T-helper 2 cell (primary cell): ENCODE results near the gene SPSB2.
"Not testable (repeated sequence)": the region's sequence is repeated elsewhere in the genome, so short reads cannot be mapped to it uniquely, and the experiment has no call there.

Experiments used
- DNase-seq, 5 experiments: peaks; one replicate each; pipeline versions ENCODE4 v3.0.0 to v3.0.0-alpha.2; 2012 to 2022

Gene SPSB2

GRCh38 chr12:6869049-6870021 lies 3.8 kb downstream of the SPSB2 start:
- peak; percentile 57 to 82 (median 77) for DNase-seq

- DNase-seq, result peak in 1 of 5 experiments; percentile 38
These were observed 4.7 kb downstream of the SPSB2 start for GRCh38 chr12:6868211-6869048.

GRCh38 chr12:6867413-6868210 lies 5.5 kb downstream of the SPSB2 start, which contains the start of gene TPI1:
Gene TPI1, plus strand, starts transcription at chr12:6867531. Its CDS starts 36 bp downstream, at chr12:6867567.
- DNase-seq, result peak; percentile 57 to 82 (median 70)

- no peak for DNase-seq
These were observed 6.1 kb downstream of the SPSB2 start for GRCh38 chr12:6866920-6867412.

- no peak for DNase-seq
These were observed 6.8 kb downstream of the SPSB2 start for GRCh38 chr12:6866163-6866919.

- not testable (repeated sequence) for DNase-seq
These were observed 7.8 kb downstream of the SPSB2 start for GRCh38 chr12:6865307-6865706.

- DNase-seq, result no peak
These were observed 9.3 kb downstream of the SPSB2 start for GRCh38 chr12:6863586-6864321.

GRCh38 chr12:6863033-6863432 lies 10.1 kb downstream of the SPSB2 start:
- DNase-seq, result no peak

GRCh38 chr12:6861391-6861790 lies 11.7 kb downstream of the SPSB2 start:
- no peak for DNase-seq

- DNase-seq, result no peak
These were observed 12.2 kb downstream of the SPSB2 start for GRCh38 chr12:6860942-6861341.

- DNase-seq, result no peak
These were observed 13.0 kb downstream of the SPSB2 start for GRCh38 chr12:6860116-6860515.

GRCh38 chr12:6858799-6859198 lies 14.3 kb downstream of the SPSB2 start:
- no peak for DNase-seq

GRCh38 chr12:6855322-6855721 lies 17.8 kb downstream of the SPSB2 start:
- DNase-seq, result no peak

- DNase-seq, result no peak
These were observed 19.1 kb downstream of the SPSB2 start for GRCh38 chr12:6854036-6854435.

GRCh38 chr12:6853626-6854025 lies 19.5 kb downstream of the SPSB2 start:
- no peak for DNase-seq

- DNase-seq, result peak in 4 of 5 experiments; percentile 13 to 91 (median 66)
These were observed 20.3 kb downstream of the SPSB2 start for GRCh38 chr12:6852651-6853354.

- DNase-seq, result peak; percentile 95 to 100 (median 98)
These were observed 21.0 kb downstream of the SPSB2 start, which contains the start of gene USP5 for GRCh38 chr12:6851921-6852650. Gene USP5, plus strand, starts transcription at chr12:6852150. Its CDS starts 30 bp downstream, at chr12:6852180.

- peak; percentile 74 to 100 (median 89) for DNase-seq
These were observed 21.8 kb downstream of the SPSB2 start, which contains the start of gene CDCA3 for GRCh38 chr12:6851153-6851920. Gene CDCA3, minus strand, starts transcription at chr12:6851286. Its CDS starts 334 bp downstream, at chr12:6850952.
